CD4-positive, alpha-beta T cell (primary cell): ENCODE measurements around the gene SSPN. TPM values are rescaled to one million over a fixed set of nuclear protein-coding genes. Genes with fewer than 3 reads are reported as not detected.
"Not testable (repeated sequence)": the region's sequence is repeated elsewhere in the genome, so short reads cannot be mapped to it uniquely, and the experiment has no call there.

Experiments
- ATAC-seq: fragments of 200-7000 bp; cut with Tn5 transposase; one replicate; pipeline ENCODE4 v1.10.0; 2022; ENCODE audit warnings: mild to moderate bottlenecking; ENCODE audit not compliant: poor library complexity
- CTCF ChIA-PET: fragments of 350-600 bp; sonication (Branson Sonifier 250); formaldehyde crosslinking; loops from one replicate; lab custom pipeline; 2021; ENCODE audit warnings: antibody characterized with exemption, inconsistent platforms; lab: Charles Lee
- POLR2A ChIA-PET: fragments of 350-600 bp; sonication (Branson Sonifier 250); formaldehyde crosslinking; loops from one replicate; lab custom pipeline; 2021; ENCODE audit warnings: antibody characterized with exemption, inconsistent platforms; lab: Charles Lee
- DNase-seq, 14 experiments: peaks; one replicate each; pipeline ENCODE4 v3.0.0-alpha.2; 2013 to 2020; ENCODE audit warnings: mixed read lengths in 2 of 14
- H3K27ac ChIP-seq, 2 donors: one replicate each; pipeline versions ENCODE4 v1.5.1 to v1.7.0; 2013; ENCODE audit warnings: low read length in 2 of 2, low read depth in 1 of 2, mild to moderate bottlenecking in 1 of 2
- H3K27me3 ChIP-seq, 2 experiments: 1 replicate in 1 of 2; 2 replicates in 1 of 2; pipeline versions ENCODE4 v1.6.1 to v1.7.0; 2013; ENCODE audit warnings: low read length in 2 of 2, control low read depth in 1 of 2, mild to moderate bottlenecking in 1 of 2, moderate library complexity in 1 of 2; ENCODE audit not compliant: insufficient read depth in 2 of 2, control insufficient read depth in 1 of 2
- H3K36me3 ChIP-seq: one replicate; pipeline ENCODE4 v1.6.1; 2013; ENCODE audit warnings: low read length, control low read depth; ENCODE audit not compliant: insufficient read depth
- H3K4me1 ChIP-seq: one replicate; pipeline ENCODE4 v1.6.1; 2013; ENCODE audit warnings: low read length, control low read depth; ENCODE audit not compliant: insufficient read depth
- H3K4me3 ChIP-seq: one replicate; pipeline ENCODE4 v1.5.1; 2013; ENCODE audit warnings: mild to moderate bottlenecking, low read length, moderate library complexity
- H3K9me3 ChIP-seq, 2 experiments: 1 replicate in 1 of 2; 2 replicates in 1 of 2; pipeline versions ENCODE4 v1.6.1 to v1.7.0; 2013; ENCODE audit warnings: low read length in 2 of 2, mild to moderate bottlenecking in 2 of 2, control low read depth in 1 of 2, moderate library complexity in 1 of 2; ENCODE audit not compliant: control insufficient read depth in 1 of 2, insufficient read depth in 1 of 2
- H3K27ac Mint-ChIP-seq: one replicate; pipeline ENCODE4 v1.8.0; 2020; ENCODE audit warnings: mixed read lengths
- H3K27me3 Mint-ChIP-seq: one replicate; pipeline ENCODE4 v1.8.0; 2021; ENCODE audit warnings: mixed read lengths
- H3K36me3 Mint-ChIP-seq: one replicate; pipeline ENCODE4 v1.8.0; 2021; ENCODE audit warnings: low read depth, mixed read lengths
- H3K4me1 Mint-ChIP-seq: one replicate; pipeline ENCODE4 v1.8.0; 2021; ENCODE audit warnings: low read depth, mixed read lengths
- H3K4me3 Mint-ChIP-seq: one replicate; pipeline ENCODE4 v1.8.0; 2020; ENCODE audit warnings: mild to moderate bottlenecking, mixed read lengths
- H3K9me3 Mint-ChIP-seq: one replicate; pipeline ENCODE4 v1.8.0; 2020; ENCODE audit warnings: mixed read lengths
- intact Hi-C, 2 experiments: fragments of 100-400 bp; cut with DNase I in 1 of 2; cut with micrococcal nuclease in 1 of 2; formaldehyde crosslinking; loops; one replicate each; pipeline versions ENCODE4 v1.15.1 to v1.9.0; 2023 to 2025; cut with DNase I, micrococcal nuclease
- total RNA-seq, 174 experiments: library from RNA in 2 of 174; stranded (reverse) in 2 of 174; gene quantifications; one replicate each; pipeline ENCODE4 v1.2.3 and lab custom pipeline; 2021 to 2026
- TF ChIP-seq, protein P1 (sequence below): fragments of 200-600 bp; IDR thresholded peaks from one replicate; pipeline ENCODE4 v1.8.0; 2022; ENCODE audit warnings: antibody characterized with exemption, mild to moderate bottlenecking

Gene SSPN
- total RNA-seq, 2 experiments from 2014 or later: not detected

DNA sequence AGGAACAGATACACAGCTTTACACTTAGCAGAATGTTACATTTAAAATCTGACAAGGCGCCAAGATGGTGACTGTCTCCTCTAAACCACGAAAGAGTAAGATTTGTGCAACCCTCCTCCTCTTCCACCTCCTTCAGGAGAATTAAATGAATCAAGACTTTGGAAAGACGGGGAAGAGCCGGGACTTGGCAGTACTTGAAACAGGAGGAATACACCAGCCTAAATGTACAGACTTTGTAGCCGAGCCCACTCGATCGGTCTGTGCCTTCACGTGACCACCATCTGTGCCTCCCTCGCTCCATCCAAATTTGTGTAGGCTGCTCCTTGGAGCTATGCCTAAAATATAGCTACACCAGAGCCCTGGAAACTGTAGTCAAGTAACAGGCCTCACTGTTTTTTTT lies 38.3 kb downstream of the SSPN start:
- no peaks in the 10 kb centered on the region for H3K9me3 ChIP-seq
- POLR2A ChIA-PET: no interaction called here
- CTCF ChIA-PET: no interaction called here
- H3K27ac Mint-ChIP-seq: no peak overlapping the region
- H3K4me3 Mint-ChIP-seq: no peak overlapping the region
- TF ChIP-seq, protein P1, sequence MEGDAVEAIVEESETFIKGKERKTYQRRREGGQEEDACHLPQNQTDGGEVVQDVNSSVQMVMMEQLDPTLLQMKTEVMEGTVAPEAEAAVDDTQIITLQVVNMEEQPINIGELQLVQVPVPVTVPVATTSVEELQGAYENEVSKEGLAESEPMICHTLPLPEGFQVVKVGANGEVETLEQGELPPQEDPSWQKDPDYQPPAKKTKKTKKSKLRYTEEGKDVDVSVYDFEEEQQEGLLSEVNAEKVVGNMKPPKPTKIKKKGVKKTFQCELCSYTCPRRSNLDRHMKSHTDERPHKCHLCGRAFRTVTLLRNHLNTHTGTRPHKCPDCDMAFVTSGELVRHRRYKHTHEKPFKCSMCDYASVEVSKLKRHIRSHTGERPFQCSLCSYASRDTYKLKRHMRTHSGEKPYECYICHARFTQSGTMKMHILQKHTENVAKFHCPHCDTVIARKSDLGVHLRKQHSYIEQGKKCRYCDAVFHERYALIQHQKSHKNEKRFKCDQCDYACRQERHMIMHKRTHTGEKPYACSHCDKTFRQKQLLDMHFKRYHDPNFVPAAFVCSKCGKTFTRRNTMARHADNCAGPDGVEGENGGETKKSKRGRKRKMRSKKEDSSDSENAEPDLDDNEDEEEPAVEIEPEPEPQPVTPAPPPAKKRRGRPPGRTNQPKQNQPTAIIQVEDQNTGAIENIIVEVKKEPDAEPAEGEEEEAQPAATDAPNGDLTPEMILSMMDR: no peak
- peaks cover 19% of the 10 kb centered on the region for H3K27me3 Mint-ChIP-seq
- H3K27ac ChIP-seq: no peak overlapping the region
- intact Hi-C loops: no loop called here
- peaks cover 3 to 10% of the 10 kb centered on the region in 2 experiments for H3K27me3 ChIP-seq
- H3K4me1 ChIP-seq: no peaks in the 10 kb centered on the region
- H3K36me3 Mint-ChIP-seq: no peaks in the 10 kb centered on the region
- H3K9me3 Mint-ChIP-seq: no peaks in the 10 kb centered on the region
- DNase-seq (no peak), ATAC-seq (no peak)
- no peak overlapping the region for H3K4me3 ChIP-seq
- H3K36me3 ChIP-seq: no peaks in the 10 kb centered on the region
- H3K4me1 Mint-ChIP-seq: no peaks in the 10 kb centered on the region

DNA sequence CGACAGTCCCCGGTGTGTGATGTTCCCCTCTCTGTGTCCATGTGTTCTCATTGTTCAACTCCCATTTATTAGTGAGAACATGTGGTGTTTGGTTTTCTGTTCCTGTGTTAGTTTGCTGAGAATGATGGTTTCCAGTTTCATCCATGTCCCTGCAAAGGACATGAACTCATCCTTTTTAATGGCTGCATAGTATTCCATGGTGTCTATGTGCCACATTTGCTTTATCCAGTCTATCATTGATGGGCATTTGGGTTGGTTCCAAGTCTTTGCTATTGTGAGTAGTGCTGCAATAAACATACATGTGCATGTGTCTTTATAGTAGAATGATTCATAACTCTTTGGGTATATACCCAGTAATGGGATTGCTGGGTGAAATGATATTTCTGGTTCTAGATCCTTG lies 40.1 kb downstream of the SSPN start:
- POLR2A ChIA-PET, CTCF ChIA-PET, H3K36me3 ChIP-seq, H3K4me1 ChIP-seq, ATAC-seq, H3K4me1 Mint-ChIP-seq, H3K9me3 ChIP-seq, H3K4me3 ChIP-seq, H3K36me3 Mint-ChIP-seq, H3K4me3 Mint-ChIP-seq, intact Hi-C loops, H3K27ac ChIP-seq, H3K9me3 Mint-ChIP-seq, H3K27ac Mint-ChIP-seq, DNase-seq: not testable (repeated sequence)
- H3K27me3 ChIP-seq: peaks cover 10 to 17% of the 10 kb centered on the region in 2 experiments
- peaks cover 21% of the 10 kb centered on the region for H3K27me3 Mint-ChIP-seq

DNA sequence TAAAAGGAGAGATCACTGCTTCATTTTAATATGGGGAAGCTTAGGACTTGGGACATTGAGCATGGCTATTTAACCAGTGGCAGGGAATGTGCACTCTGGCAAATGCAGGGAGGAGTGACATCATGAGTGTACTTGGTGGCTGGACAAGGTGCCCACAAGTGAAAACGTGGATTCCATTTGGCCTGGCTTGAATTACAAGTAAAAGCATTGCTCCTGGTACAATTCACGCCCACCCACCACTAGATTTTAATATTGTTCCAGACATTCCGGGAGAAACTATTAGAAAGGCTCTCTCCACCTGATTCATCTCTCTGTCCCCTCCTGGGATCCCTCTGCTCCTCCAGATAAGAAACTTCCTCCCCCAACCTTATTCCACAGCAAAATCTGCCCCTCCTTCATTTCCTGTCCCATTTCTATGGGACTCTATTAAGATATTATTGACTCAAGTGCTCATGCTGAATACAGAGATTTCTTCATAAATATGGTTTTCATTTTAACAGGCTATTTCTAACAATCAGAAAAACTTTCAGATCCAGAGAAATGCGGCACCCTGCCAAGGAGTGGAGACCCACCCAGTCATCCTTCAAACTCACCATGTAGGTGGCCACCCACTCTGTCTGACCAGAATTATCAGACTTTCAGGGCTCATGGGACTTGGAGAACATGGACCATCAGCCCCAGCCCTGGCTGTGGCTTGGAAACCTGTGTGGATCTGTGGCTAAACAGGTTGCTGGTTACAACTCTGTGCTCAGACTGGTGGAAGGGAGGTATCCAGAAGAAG lies 43.2 kb downstream of the SSPN start:
- TF ChIP-seq, protein P1: no peak
- no peaks in the 10 kb centered on the region for H3K4me1 ChIP-seq
- Mint-ChIP-seq H3K27ac (no peak overlapping the region), H3K4me3 (no peak overlapping the region), H3K4me1 (no peaks in the 10 kb centered on the region), H3K27me3 (peaks cover 35% of the 10 kb centered on the region), H3K36me3 (no peaks in the 10 kb centered on the region), H3K9me3 (no peaks in the 10 kb centered on the region)
- no peaks in the 10 kb centered on the region for H3K36me3 ChIP-seq
- POLR2A ChIA-PET: no interaction called here
- H3K9me3 ChIP-seq: no peaks in the 10 kb centered on the region
- no peak overlapping the region for H3K4me3 ChIP-seq
- CTCF ChIA-PET: no interaction called here
- ATAC-seq: no peak
- DNase-seq: no peak
- peaks cover 10 to 17% of the 10 kb centered on the region in 2 experiments for H3K27me3 ChIP-seq
- intact Hi-C loops: no loop called here
- no peak overlapping the region for H3K27ac ChIP-seq
